GM23248 (cell line): ENCODE data around the gene USP25.

Source experiments
- EZH2 ChIP-seq: fragments of 200-600 bp; sonication (generic); IDR thresholded peaks from 2 replicates; pipeline ENCODE4 v1.6.1; 2018; ENCODE audit warnings: antibody characterized with exemption, mild to moderate bottlenecking; ENCODE audit not compliant: insufficient read depth, poor library complexity, severe bottlenecking
- EZH2phosphoT487 ChIP-seq: fragments of 200-600 bp; sonication (generic); IDR thresholded peaks from 2 replicates; pipeline ENCODE4 v1.6.1; 2018; ENCODE audit warnings: antibody characterized with exemption, moderate library complexity, mild to moderate bottlenecking, low read depth; ENCODE audit not compliant: insufficient read depth

- TF ChIP-seq EZH2phosphoT487: no peak
- TF ChIP-seq EZH2: no peak
Measured at GRCh38 chr21:15801352-15801863, 71.6 kb downstream of the USP25 start.
